Raji (cell line): Measurements from ENCODE around the gene PKD2L1.

ENCODE experiments used
- POLR2A ChIP-seq: IDR thresholded peaks from 2 replicates; pipeline ENCODE4 v1.6.1; 2011; ENCODE audit warnings: low read depth, low read length, control low read depth; ENCODE audit not compliant: insufficient read depth

Gene PKD2L1

DNA sequence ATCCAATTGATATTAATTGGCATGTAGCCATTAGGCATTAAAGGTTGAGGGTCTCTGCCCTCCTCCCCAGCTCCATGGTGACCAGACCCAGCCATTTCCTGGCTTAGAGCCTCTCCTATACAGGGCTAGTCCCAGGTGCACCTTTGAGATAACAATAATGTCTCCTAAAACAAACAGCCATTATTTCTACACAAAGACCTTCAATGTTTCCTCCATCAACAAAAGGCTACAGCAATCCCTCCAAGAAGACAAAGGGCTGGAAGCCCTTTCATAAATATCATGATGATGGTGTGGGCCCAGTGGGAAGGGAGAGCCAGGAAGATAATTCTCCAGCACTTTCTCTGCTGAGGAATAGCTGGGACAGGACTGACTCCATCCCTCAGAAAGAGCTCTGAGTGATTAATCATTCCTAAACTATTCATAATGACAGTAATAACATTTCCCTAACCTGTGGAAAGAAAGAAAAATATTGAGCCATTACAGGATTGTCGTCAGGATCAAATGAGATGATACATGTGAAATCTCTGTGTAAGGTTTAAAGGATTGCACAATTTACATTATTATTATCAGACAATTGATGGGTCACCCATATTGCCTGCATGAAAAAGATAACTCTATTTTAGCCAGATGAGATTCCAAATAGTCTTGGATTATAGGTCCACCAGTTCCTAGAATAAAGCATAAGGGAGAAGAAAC, 10.2 kb downstream of the PKD2L1 start:
- TF ChIP-seq POLR2A, result no peak

- TF ChIP-seq POLR2A, result no peak
Measured at GRCh38 chr10:100318207-100318606, 11.8 kb downstream of the PKD2L1 start.

DNA sequence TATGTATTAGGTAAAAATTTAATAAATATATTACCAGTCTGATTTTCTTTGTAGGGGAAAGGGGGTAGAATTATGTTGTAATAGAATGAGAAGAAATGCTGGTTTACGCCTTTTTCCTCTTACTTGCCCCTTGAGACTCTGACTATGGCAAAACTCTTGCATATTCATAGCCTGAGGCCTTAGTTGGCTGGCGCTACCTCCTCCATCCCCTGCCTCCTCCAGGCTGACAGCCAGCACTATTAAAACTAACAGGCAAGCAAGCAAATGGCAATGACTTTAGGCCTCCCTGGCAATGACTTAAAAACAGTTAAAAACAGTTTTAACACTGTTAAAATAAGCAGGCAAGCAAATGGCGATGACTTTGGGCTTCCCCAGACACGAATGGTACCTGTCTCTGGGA, 14.4 kb downstream of the PKD2L1 start:
- TF ChIP-seq POLR2A, result no peak

GRCh38 chr10:100311298-100311697, 18.7 kb downstream of the PKD2L1 start:
- no peak for TF ChIP-seq POLR2A

DNA sequence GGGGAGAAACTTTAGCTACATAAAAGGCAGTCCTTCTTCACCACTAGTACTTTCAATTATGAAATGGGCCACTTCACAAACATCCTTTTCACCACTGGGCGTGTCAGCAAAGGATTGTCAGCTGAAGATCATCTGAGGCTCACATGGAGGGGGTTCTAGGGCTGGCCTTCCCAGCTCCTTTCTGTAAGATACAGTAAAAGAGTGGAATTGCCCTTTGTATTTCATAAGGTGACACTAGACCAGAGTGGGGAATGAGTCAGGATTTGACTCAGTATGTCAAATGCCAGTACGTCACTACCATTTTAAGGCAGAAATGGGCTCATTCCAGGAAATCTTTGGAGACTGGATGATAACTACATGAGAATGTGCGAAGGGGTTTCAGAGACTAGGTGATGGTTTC, 22.3 kb downstream of the PKD2L1 start:
- no peak for TF ChIP-seq POLR2A

DNA sequence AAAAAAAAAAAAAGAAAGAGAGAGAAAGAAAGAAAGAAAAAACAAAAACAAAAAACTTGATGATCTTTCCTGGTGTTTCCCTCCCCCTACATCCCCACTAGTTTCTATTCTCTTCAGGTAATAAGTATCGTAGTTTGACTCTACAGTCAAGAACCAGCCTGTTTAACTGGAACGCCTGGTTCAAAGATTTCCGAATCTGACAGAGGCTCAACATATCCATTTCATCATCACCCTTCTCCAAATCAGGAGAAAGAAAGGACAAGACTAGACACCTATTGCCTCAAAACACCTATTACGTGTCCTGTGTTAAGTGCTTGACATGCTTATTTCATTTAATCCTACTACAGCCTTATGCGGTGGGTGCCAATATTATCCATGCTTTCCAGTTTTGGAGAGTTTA, 23.2 kb downstream of the PKD2L1 start:
- TF ChIP-seq POLR2A, result no peak

- no peak for TF ChIP-seq POLR2A
Measured at GRCh38 chr10:100304414-100304813, 25.6 kb downstream of the PKD2L1 start.

- TF ChIP-seq POLR2A, result no peak
Measured at GRCh38 chr10:100303724-100304319, 26.2 kb downstream of the PKD2L1 start.

DNA sequence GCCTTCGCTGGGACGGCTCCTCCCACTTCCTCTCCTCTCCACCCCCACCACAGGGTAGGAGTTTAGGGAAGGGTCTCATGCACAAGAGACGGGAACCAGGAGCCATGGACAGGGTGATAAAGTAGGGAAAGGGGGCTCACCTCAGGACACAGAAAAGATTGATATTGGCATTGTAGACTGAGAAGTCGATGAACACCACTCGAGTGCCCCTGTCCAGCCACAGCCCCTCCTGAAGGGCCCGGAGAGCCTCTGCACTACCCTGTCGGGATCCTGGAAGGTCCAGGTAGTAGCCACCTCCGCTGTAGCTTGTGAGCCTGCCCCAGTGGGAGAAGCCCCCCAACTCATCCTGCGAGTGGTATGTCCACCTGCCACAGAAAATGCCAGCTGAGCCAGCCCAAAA, 32.8 kb downstream of the PKD2L1 start:
- TF ChIP-seq POLR2A, result no peak

DNA sequence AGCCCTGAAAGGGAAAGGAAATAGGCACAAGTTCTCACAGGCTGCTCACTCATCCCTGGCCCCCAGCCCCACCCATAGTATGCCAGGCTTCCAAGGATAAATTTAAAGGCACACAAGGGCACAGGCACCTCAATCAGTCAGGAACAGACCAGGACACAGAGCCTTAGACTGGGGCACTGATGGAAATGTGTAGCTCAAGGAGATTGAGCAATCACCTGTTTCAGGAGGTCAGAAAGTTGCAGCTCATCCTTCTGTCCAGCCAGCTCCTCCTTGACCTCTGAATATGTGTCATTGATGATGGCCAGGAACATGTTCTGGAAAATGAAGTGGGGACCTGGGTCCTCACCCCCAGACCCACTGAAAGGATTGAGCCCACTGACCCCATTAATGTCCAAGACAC, 37.0 kb downstream of the PKD2L1 start:
- no peak for TF ChIP-seq POLR2A

GRCh38 chr10:100291356-100291755, 38.7 kb downstream of the PKD2L1 start:
- TF ChIP-seq POLR2A, result no peak

DNA sequence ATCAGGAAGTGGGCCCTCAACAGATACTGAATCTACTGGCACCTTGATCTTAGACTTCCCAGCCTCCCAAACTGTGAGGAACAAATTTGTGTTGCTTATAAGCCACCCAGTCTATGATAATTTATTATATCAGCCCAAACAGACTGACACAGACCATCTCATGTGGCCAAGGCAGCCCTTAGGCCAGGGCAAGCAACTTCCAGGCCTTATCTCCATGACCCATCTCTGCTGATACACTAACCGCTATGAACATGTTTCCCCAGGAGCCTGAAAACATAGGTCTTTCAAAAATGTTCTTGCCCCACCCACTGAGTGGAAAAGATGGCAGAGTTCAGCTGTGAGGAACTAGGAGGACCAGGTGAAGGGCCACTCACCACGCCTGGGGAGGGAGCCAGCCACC, 40.4 kb downstream of the PKD2L1 start:
- TF ChIP-seq POLR2A, result no peak

DNA sequence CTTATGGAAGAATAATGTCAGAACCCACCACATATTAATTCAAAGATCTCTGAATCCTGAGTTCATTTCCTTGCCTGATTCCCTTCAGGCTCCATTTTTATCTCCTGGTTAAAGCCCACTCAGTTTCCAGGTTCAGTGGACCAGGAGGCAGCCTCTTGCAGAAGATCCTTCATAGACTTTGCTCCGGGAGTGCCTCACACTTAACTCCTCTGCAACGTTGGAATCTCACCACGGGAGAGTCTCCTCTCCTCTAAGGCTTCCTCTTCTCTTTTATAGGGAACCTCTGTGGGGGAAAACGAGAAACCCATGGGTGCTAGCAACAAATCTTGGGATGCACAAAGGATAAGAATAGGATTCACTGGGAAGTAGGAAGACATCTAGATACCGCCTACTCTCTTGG, 41.8 kb downstream of the PKD2L1 start:
- no peak for TF ChIP-seq POLR2A

GRCh38 chr10:100287756-100288155, 42.3 kb downstream of the PKD2L1 start:
- no peak for TF ChIP-seq POLR2A

DNA sequence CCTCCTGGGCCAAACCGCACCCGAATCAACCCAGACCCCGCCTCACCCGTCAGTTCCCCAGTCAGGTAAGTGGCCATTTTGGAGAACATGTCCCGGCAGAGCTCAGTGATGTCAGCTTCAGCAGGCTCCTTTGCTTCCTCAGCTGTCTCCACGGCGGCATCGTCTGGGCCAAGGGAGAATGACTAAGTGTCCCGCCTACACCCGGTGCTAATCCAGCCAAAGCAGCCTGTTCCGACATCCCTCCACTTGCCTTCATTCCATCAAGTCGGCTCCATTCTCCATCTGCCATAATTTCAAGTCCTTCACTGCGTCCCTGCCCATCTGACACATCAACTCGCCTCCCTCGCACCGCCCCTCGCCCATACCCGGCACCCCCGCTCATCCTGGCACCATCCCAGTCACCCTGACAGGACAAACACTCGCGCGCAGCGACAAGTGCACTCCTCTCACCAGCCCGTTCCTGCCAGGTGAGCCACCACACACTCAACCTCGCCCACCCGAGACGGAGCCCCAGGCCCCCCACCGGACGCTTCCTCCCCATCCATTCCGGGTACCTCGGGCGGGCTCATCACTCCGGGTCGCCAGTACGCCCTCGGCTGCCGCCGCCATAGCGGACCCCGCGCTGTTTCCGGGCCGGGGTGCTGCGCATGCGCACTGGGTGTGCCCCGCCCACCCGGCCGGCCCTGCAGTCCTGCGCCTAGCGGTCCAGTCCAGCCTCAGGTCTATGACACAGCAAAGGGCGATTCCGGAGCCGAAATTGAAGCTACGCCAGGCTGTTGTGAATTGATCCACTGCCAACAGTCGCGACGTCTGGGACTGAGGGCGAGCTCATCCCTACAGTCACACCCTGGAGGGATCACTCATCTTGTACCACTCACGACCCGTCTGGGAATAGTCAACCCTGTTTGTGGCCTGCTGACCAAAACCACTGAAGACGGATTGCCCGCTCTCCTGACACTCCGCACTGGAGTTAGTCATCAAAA, 43.7 kb downstream of the PKD2L1 start, which contains the start of gene BLOC1S2:
TSS of gene BLOC1S2 (minus strand) at position 630 of the 983 bp plus-strand sequence. CDS start at position 609, 21 bp downstream.
- peak; percentile 93 for TF ChIP-seq POLR2A

DNA sequence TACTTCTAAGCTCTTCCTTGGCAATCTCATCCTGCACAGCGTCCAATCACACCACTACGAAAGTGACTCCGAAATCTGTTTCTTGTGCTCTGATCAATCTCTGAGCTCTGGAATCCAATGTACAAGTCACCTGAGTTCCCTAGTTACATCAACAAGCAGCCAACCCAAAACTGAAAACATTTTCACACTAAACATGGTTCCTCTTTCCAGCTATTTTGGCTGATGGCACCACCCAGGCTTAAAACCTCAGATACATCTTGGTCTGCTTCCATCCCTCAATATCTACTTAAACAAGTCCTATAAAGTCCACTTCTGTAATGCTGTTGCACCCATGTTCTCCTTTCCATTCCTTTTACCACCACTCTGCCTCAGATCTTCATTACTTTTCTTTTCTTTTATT, 47.1 kb downstream of the PKD2L1 start:
- TF ChIP-seq POLR2A, result no peak
